Stimulated activated CD8-positive, alpha-beta memory T cell treated with anti-CD3 and anti-CD28 coated beads, Interleukin-12 subunit alpha, Interleukin-12 subunit beta, amount 100 ng/mL, for 1 hour (primary cell): ENCODE data around the gene COL25A1.
"Not testable (repeated sequence)": the region's sequence is repeated elsewhere in the genome, so short reads cannot be mapped to it uniquely, and the experiment has no call there.

Experiments
- DNase-seq: peaks from one replicate; pipeline ENCODE4 v3.0.0-alpha.2; 2020; ENCODE audit warnings: low read depth

The COL25A1 gene

DNA sequence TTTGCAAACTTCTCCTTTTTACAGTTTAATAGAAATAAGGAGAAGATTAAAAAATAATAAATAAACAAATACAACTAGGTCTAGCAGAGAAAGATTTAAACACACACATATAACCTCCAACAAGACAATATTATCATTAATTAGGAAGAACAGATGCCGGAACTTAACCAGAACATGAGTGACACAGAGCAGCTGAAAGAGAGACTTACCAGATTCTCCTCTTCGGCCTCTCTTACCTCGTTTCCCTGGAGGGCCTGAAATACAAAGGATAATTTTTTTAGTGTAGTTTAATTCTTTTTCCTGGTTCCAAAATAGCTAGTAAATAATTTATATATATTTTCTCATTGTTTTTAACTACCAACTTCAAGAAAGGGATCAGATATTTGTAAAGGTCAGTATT, 252.5 kb downstream of the COL25A1 start:
- no peak for DNase-seq

DNA sequence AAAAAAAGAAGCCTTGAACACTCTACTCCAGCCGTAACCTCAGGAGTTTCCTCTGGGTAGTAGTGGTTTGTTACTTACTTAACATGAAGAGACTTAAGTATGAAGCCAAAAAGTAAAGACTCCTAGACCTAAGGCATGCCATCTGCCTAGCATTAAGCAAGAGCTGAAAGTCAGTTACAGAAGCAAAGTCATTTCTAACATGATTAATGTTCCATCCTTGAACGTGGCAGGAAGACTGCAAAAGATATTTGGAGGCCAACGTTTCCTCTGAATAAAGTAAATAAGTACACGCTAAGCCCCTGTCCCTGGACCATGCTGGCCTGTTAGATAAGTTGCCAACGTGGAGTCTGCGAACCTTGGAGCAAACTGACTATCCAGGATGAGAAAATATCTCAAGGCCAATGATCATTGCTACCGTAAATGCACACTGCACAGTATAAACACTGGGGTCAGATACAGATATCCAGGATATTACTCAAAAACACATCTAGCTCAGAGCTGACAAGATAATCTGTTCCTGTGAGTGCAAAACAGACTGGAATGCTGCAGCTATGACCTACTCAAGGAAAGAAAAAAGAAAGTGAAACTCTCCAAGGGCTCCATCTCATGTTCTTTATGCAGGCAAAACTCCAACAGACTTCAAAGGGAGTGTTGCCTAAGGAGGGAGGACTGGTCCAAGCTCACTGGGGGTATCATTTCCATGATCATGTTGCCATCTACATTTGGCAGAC, 255.8 kb downstream of the COL25A1 start:
- no peak for DNase-seq

DNA sequence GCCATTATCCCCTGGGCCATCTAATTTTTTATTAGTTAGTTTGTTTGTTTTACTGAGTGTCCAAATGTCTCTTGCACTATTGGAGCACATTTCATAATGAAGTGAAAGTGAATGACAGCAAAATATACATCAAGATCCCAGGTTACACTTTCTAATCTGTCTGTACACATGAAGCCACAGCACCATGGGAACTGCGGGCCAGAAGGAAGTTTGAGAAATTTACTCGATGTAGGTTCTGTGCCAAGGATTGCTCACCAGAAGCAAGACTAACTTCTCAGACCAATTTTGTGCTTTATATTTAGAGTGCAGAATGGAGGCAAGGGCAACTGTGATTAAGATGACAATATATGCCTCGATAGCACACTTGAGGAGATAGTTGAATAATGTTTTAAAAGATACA, 258.0 kb downstream of the COL25A1 start:
- no peak for DNase-seq

DNA sequence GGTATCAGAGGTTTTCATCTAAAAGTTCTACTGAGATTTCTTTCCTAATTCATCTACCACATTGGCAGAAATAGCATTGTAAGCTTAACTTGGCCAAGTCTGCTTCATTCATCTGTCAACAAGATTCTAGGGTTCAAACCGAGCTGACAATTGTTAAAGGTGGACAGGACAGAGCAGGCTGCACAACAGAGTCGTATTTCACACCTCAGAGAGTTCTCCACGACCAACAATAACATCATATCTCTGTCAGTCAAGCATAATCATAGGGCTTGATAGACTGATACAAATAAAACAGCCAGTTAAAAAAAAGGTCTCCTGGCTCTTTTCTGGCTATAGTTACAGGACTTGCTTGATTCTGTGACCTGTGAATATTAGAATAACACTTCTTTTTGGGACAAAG, 259.2 kb downstream of the COL25A1 start:
- DNase-seq, result no peak

DNA sequence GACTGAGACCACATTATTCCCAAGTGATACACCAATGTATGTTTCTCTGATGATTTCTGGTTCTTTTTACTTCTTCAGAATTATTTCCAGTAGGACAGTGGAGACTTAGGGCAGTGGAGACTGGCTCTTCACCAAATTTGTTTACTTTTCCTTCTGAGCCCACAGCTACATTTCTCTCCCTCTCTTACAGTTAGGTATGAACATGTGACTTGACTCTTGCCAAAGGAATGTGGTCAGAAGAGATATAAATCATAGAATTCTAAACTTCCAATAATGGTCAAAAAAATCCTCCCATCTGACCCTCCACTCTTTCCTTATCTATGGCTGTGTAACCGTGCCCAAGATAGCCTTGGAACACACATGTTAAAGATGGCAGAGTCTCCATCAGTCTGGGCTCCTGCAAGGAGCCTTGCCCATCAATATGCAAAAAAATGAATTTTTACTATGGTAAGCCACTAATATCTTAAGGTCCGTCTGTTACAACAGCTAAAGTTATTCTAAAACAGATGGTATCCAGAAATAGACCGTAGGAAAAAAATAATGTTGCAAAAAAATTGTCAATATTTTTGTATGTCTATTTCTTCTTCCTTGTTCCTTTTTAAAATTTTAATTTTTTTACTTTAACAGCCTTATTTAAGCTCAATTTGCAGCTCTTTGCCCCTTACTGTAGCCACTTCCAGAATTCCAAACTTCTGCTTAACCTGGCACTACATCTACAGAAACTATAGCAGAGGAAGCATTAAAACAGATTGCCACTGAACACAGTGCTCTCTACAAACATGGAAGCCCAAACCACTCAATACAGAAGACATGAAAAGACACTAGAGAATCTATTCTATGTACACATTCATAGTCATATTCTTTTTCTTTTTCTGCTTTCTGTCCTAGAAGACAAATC, 260.7 kb downstream of the COL25A1 start:
- no peak for DNase-seq

DNA sequence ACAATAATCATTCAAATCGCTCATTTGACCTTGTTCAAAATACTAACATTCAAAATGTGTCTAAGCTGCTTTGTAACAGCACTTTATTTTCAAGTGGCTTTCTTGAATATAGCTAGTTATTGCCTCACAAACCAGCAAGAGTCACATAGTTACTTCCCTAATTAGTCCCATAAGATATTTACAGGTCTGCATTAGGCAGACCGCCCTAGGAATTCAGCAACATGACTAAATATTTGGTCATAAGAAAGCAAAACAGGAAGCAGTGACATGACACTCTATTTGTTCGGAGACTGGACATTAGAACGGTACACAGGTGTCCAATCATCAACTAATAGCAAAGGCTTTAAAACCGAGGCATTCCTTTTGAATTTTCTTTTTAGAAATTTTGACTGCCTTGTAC, 262.0 kb downstream of the COL25A1 start:
- no peak for DNase-seq

DNA sequence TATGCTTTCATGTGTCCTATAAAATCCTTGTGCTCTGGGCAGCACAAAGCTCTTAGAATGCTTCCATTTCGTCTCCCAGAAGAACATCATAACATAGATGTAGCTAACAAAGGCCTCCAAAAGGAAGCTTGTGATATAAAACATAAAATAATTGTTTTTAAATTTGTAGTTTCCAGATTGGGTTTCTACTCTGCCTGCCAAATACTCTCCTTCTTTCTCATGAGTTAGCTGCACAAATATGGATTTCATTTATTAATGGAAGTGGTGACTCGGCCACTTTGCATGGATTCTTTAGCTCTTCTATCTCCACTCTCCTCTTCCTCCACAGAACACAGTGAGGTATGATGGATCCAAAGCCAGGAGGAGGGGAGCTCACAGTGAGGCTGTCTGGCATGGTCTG, 265.4 kb downstream of the COL25A1 start:
- no peak for DNase-seq

DNA sequence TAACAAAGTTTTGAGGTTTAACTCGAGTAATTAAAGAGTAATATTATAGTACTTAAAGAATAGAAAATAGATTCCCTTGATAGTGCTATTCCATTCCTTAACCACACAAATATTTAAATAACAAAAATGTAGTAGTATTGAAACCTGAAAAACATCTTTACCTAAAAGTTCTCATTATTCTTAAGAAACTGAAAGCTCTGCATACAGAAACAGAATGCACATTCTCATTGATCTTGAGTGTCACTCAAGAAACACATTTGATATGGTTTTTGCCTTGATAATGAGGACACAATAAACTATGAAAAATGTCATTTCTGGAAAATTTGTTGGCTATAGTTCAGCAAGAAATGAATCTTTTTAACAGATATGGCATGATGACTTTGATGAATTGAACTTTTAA, 268.5 kb downstream of the COL25A1 start:
- DNase-seq, result no peak

DNA sequence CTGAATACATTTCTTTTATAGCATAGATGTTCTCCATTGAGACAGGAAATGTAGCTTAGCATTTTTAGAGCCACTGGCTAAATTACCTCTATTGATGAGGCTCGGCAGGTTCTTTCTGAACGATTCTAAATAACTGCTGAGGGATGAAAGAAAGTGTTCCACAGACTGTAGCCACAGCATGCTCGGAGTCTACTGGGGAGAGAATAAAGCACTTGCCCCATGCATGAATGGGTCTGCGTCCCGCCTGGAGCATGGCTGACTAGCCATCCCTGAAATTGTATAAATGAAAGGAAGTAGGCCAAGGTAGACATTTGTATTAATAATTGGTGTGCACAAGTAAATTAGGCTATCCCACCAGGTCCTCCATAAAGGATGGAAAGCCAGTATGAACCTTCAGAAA, 269.8 kb downstream of the COL25A1 start:
- DNase-seq, result no peak

DNA sequence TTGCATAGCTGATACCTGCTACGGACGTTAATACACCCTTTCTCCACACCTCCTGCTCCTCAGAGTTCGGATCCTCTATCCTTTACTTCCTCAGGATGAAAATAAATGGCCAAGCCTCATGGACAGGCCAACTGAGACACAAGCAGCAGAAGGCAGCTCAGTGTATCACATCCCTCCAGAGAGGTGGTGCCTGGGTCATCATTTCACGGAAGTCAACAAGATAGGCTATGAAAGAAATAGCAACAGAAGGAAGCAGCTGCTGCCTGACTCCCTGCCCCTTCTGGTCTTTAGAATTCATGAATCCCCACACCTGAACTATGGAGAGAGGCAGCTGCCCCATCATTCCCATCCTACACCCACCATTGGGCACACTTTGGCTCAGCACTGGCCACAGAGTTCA, 272.5 kb downstream of the COL25A1 start:
- no peak for DNase-seq

DNA sequence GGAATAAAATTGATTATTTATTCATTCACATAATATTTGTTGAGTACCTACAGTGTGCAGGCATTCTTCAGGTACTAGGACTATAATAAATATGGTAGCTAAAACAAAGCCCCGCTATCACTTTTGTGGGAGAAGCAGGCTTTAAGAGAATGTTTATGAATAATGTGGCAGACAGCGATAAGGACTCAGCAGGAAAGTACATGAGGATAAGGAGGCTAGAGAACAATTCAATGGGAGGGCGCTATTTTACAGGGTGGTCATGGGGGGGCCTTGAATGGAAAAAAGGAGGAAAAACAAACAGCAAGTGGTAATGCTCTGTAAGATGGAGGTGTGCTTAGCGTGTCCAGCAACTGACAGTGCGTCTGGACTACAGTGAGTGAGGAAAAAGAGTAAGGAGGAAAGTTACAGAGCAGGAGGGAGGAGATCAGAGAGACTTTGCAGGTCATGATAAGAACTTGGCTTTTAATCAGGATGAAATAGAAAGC, 275.4 kb downstream of the COL25A1 start:
- no peak for DNase-seq

DNA sequence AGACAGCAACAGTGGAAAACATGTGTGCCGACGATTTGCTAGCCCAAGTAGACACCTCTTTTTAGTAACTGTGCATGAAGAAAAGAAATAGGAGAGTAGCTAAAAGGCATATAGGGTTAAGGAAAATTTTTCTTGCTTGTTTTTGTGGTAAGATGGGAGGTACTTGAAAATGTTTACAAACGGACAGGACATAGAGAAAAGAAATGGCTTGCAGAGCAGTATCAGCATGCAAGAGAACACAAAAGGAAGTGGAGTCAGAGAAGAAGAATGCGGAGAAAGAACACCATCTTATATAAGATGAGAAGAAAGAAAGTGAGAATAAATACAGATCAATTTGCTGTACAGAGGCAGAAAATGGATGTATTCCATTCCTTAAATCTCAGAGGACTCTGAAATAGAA, 275.9 kb downstream of the COL25A1 start:
- no peak for DNase-seq

DNA sequence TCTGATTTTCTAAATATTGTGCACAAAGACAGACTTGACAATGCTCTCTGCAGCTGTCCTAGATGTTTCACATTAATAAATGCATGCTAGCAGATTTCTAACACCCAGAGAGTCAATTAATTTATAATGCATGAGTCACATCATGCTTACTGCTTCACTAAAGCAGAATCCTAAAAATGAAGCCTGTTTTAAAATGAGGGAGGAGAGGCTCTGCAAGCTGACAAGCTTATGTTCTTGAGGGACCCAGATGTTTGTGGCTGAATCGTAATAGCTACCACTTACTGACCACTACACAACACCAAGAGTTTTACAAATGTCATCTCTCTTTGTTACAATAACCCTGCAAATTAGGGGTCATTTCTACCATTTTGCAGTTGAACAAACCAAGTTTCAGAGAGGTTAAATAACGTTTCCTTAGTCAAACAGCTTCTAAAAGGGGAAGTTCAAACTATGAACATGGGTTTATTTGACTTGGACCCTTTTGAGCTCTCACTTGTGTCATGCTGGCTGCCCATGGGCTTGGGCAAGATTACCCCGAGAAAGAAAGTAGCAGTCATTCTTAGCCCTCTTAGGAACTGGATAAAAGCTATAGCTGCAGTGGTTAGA, 276.9 kb downstream of the COL25A1 start:
- no peak for DNase-seq

DNA sequence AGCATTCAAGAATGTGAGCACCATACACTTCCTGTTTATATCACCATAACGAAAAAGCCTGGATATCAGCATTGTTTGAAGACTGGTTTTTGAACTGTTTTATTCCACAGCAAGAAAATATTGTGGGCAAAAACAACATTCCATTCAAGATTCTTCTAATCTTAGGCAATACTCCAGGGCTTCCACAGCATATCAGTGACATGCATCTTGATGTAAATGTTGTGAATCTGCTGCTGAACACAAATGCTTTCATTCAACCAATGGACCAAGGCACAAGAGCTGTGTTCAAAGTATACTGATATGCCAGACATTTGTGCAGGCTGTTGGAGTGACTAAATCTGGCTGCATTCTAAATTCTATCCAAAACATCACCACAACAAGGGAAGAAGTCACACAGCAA, 279.5 kb downstream of the COL25A1 start:
- DNase-seq, result no peak

DNA sequence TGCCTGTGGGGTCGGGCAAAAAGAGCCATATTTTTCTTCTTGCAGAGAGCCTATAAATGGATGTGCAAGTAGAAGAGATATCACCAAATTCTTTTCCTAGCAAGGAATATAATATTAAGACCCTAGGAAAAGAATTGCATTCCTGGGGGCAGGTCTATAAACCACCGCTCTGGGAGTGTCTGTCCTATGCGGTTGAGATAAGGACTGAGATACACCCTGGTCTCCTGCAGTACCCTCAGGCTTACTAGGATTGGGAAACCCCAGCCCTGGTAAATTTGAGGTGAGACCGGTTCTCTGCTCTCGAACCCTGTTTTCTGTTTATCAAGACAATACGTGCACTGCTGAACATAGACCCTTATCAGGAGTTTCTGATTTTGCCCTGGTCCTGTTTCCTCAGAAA, 280.8 kb downstream of the COL25A1 start:
- not testable (repeated sequence) for DNase-seq

DNA sequence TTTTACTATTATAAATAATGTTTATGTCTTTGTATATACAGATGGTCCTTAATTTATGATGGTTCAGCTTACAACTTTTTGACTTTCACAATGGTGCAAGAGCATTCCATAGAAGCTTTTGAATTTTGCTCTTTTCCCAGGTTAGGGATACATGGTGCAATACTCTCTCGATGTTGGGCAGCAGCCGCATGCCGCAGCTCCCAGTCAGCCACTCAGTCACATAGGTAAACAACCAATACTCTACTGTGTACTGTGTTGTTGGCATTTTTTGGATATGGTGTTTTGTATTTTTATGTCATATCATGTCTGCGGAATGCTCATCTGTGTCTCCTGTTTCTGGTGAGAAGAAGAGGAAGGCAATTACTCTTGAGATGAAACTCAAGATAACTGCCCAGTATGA, 281.6 kb downstream of the COL25A1 start:
- DNase-seq, result no peak

DNA sequence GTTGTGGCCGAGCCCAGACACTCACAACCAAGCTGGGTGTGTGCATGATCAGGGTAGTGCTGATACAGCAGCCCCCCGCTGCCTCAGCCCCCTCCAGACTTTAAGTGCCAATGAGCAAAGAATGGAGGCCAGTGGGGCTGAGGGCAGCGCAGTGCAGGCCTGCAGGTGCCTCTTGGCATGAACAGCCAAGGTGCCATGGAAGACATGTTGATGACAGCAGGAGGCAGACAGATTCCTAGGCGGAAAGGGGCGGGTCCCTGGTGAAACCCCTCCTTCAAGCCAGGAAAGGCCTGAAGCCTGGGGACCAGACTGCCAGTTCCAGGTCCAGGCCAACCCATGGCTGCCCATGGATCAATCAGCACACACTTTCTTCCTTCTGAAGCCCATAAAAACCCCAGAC, 286.3 kb downstream of the COL25A1 start:
- no peak for DNase-seq

DNA sequence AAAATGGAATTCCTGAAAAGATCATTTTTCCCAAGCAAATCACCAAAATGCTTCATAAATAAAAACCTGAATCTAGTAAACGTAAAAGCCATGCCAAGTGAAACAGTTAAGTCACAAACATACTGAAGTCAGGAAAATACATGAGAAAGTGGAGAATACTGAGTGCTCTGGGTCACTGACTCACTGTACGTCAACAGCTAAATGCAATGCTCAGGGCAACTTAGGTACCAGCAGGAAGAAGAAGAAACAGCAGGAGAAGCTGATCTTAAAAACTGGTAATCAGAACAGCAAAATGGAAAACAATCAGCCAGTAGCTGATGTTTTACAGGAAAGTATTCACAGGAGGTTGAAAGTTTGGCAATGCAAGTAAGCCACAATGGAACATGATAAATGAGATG, 287.0 kb downstream of the COL25A1 start:
- no peak for DNase-seq

DNA sequence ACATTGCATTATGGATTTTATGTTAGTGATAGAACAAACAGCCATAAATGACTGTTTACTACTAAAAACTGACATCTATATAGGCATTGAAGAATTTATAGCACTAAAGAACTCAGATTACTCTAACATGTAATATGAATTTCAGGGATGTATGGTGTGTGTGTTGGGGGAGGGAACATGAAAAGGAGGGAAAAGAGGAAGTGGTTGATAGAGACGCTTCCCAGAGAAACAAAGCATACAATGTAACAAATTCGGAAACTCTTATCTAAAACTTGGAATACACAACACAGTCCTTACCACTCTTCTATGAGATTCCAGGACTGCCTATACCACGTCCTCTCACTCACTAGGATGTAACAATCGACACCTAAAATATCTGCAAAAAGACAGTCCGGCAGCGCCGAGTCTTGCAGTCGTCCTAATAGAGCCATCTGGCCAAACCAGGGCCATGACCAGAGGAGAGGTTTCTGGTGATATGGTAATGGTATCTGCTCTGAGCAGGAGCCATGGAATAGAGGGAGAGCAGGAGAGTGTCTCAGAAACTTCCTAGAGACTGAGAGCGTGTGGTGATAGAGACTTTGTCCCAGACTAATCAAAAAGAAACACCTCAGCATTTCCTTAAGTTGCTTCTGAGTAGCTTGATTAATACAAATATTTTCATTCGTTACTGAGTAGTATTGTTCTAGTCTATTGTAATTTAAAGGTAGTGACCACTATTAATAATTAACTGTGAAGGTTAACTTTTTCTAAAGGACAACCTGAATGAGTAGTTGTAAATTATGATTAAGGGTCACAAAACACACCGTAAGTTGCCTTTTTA, 287.7 kb downstream of the COL25A1 start:
- DNase-seq, result no peak

DNA sequence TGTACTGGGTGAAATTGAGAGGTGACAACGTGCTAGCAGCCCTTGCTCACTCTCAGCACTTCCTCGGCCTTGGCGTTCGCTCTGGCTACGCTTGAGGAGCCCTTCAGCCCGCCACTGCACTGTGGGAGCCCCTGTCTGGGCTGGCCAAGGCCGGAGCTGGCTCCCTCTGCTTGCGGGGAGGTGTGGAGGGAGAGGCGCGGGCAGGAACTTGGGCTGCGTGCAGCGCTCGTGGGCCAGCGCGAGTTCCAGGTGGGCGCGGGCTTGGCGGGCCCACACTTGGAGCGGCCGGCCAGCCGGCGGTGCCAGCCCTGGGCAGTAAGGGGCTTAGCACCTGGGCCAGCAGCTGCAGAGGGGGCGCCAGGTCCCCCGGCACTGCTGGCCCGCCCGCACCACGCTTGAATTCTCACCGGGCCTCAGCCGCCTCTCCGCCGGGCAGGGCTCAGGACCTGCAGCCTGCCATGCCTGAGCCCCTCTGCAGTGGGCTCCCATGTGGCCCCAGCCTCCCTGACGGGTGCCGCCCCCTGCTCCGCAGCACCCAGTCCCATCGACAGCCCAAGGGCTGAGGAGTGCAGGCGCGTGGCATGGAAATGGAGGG, 290.1 kb downstream of the COL25A1 start:
- DNase-seq, result no peak

DNA sequence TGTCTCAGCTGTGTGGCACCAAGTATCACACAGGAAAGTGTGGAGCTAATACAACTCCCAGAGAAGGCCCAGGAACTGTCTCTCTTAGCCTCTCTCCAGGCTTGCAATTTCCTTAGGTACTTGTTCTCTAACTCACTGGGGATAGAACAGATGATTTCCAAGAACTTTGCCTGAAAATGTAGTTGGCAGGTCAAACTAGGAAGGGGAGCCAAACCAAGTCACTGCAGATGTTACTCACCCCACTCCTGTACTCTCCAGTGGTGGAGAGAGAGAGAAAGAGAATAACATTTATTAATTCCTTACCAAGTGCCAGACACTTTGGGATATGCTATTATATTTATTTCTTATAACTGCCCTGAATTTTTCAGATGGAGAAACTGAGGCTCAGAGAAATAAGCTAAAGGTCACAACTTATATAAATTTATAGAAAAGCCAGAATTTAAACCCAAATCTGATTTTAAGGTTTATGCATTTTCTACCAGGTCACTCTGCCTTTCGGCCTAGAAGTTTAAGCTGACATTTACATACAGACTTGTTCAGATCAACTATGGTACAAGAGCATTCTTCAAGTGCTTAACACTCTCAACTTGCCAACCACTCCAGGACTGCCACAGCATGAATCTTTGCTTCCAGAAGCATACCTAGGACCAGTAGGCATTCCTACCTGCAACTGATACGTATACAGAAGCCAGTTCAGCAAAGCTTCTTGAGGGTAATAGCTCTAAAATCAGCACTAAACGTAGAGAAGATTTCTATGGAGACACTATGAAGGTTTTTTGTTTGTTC, 291.0 kb downstream of the COL25A1 start:
- DNase-seq, result no peak
